Uterus (tissue), 4 donors: Measurements from ENCODE around the gene KCNG2. TPM values are rescaled to one million over a fixed set of nuclear protein-coding genes. Genes with fewer than 3 reads are reported as not detected.

Experiments
- DNase-seq, 2 donors: peaks; one replicate each; pipeline ENCODE4 v3.0.0-alpha.2; 2019 to 2020
- H3K27ac ChIP-seq, 2 donors: fragments of 200-600 bp; sonication (generic); 1 replicate in 1 of 2; 2 replicates in 1 of 2; pipeline ENCODE4 v1.5.1; 2016 to 2018
- H3K27me3 ChIP-seq, 2 donors: fragments of 200-600 bp; sonication (generic); one replicate each; pipeline ENCODE4 v1.5.1; 2018 to 2019; ENCODE audit warnings: control low read depth in 1 of 2
- H3K36me3 ChIP-seq, 2 donors: fragments of 200-600 bp; sonication (generic); one replicate each; pipeline ENCODE4 v1.5.1; 2019; ENCODE audit warnings: control low read depth in 1 of 2
- H3K4me1 ChIP-seq, 2 donors: fragments of 200-600 bp; sonication (generic); one replicate each; pipeline ENCODE4 v1.5.1; 2018 to 2019; ENCODE audit warnings: control low read depth in 1 of 2
- H3K4me3 ChIP-seq, 2 donors: fragments of 200-600 bp; sonication (generic); 1 replicate in 1 of 2; 2 replicates in 1 of 2; pipeline ENCODE4 v1.5.1; 2018 to 2019; ENCODE audit warnings: mild to moderate bottlenecking in 1 of 2
- H3K9me3 ChIP-seq, 2 donors: fragments of 200-600 bp; sonication (generic); one replicate each; pipeline ENCODE4 v1.5.1; 2019; ENCODE audit warnings: control low read depth in 1 of 2
- POLR2A ChIP-seq, 2 donors: fragments of 450-650 bp; IDR thresholded peaks; one replicate each; pipeline ENCODE4 v1.6.1; 2016; ENCODE audit warnings: antibody characterized with exemption in 2 of 2, mild to moderate bottlenecking in 1 of 2, moderate library complexity in 1 of 2
- intact Hi-C: fragments of 100-400 bp; cut with DNase I; formaldehyde crosslinking; loops from one replicate; pipeline ENCODE4 v1.15.1; 2023; ENCODE audit warnings: low total_unique reads
- total RNA-seq, 4 donors: library from RNA; depleted of rRNA in 3 of 4; stranded (reverse); fragments of >200 nt in 3 of 4; gene quantifications; one replicate each; pipeline versions ENCODE4 v1.1.0 to v1.2.4, GENCODE V29; 2014 to 2023
- TF ChIP-seq, protein P1 (sequence below), 4 experiments: fragments of 200-600 bp in 2 of 4; fragments of 450-650 bp in 2 of 4; sonication (generic) in 2 of 4; IDR thresholded peaks; one replicate each; pipeline ENCODE4 v1.5.1; 2016 to 2019; ENCODE audit warnings: antibody characterized with exemption in 4 of 4, mild to moderate bottlenecking in 2 of 4, moderate library complexity in 1 of 4
- donor health status: DM: yes; HTN: yes; CAD: no.

KCNG2 gene
- total RNA-seq, 4 donors from 2014 or later: 0.59 TPM; not detected in 3

DNA sequence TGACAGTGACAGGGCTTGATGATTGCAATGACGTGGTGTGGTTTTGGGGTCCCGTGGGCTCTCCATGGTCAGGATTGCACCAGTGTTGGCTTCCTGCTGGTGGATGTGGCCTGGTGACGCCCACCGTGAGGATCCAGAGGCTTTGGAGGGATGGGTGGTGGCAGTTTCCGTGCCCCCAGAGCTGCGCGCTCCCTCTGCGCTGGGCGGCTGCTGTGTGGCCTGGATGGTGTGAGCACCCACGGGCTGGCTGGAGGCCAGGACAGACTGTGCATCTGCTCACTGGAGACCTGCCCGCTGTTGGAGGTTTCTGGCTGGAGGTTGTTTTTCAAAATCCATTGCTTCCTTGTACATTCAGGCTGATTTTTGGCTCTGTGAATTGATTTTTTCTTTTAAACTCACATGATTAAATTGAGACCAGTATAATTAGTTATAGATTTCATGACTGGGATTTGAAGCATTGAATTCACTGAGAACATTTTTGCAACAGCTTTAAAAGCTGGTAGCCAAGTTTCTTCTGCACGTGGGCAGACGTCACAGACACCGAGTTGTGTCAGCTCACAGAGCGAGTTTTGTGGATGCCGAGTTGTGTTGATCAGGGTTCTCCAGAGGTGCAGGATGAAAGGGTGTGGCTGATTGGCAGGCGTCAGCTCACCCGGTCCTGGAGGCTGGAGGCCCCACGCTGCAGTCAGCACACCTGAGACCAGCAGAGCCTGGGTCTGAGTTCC is 72.7 kb downstream of the KCNG2 start:
- TF ChIP-seq POLR2A (IDR thresholded peaks at IDR 0.05): no peak
- TF ChIP-seq, protein P1, sequence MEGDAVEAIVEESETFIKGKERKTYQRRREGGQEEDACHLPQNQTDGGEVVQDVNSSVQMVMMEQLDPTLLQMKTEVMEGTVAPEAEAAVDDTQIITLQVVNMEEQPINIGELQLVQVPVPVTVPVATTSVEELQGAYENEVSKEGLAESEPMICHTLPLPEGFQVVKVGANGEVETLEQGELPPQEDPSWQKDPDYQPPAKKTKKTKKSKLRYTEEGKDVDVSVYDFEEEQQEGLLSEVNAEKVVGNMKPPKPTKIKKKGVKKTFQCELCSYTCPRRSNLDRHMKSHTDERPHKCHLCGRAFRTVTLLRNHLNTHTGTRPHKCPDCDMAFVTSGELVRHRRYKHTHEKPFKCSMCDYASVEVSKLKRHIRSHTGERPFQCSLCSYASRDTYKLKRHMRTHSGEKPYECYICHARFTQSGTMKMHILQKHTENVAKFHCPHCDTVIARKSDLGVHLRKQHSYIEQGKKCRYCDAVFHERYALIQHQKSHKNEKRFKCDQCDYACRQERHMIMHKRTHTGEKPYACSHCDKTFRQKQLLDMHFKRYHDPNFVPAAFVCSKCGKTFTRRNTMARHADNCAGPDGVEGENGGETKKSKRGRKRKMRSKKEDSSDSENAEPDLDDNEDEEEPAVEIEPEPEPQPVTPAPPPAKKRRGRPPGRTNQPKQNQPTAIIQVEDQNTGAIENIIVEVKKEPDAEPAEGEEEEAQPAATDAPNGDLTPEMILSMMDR (IDR thresholded peaks at IDR 0.05): no peak
- Histone ChIP-seq H3K27ac (no peak overlapping the region), H3K9me3 (no peaks in the 10 kb centered on the region), H3K4me1 (no peaks in the 10 kb centered on the region), H3K27me3 (no peaks in the 10 kb centered on the region), H3K36me3 (no peaks in the 10 kb centered on the region), H3K4me3 (no peak overlapping the region)
- intact Hi-C loops: no loop called here
- DNase-seq: no peak

DNA sequence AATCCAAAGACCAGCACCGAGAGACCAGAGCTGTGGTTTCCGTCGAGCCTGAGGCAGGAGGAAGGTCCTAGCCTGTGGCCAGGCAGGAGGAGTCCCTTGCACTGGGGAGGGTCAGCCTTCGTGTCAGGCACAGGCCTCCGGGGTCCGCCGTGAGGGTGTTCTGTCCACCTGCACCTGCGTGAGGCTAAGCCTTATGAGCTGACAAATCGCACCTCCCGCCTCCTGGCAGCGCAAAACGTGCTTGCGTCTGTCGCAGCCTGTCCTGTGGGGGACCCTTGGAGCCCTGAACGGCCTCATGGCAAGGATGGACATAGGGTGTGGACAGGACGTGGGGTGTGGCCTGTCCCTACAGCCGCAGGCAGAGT is 73.3 kb downstream of the KCNG2 start:
- no peak for TF ChIP-seq POLR2A (IDR thresholded peaks at IDR 0.05)
- TF ChIP-seq, protein P1 (IDR thresholded peaks at IDR 0.05): no peak
- no peak for DNase-seq
- intact Hi-C loops: no loop called here

DNA sequence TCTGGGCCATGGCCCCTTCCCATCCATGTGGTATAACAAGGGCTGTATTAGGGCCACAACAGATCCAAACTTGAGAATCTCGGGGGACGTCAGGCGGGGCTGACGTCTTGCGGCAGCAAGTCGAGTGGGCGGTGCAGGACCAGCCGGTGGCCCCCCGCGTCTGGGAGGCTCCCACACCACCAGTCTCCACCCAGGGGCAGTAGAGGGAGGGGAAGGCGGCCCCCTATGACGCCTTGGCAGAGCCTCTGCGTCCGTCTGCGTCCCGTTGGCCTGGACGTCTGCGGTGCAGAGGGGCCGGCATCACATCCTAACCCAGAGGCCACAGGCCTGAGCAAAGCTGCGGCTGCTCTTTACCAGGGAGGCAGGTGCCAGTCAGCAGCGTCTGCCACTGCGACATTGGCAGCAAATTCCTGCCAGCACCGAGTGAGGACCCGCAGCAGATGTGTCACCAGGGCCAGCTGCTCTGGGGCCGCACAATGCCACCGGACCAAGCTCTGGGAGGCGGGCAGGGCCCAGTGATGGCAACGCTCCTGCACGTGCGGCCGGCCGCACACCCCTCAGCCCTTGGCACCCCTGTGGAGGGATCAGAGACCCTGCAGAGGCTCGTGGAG is 73.8 kb downstream of the KCNG2 start:
- TF ChIP-seq, protein P1 (IDR thresholded peaks at IDR 0.05): no peak
- TF ChIP-seq POLR2A (IDR thresholded peaks at IDR 0.05): no peak
- Histone ChIP-seq H3K36me3 (no peaks in the 10 kb centered on the region), H3K9me3 (no peaks in the 10 kb centered on the region), H3K27me3 (no peaks in the 10 kb centered on the region), H3K4me1 (no peaks in the 10 kb centered on the region), H3K27ac (no peak overlapping the region), H3K4me3 (no peak overlapping the region)
- no peak for DNase-seq
- intact Hi-C loops: no loop called here

More for the DNA sequence above, 73.3 kb downstream of the KCNG2 start:
- Histone ChIP-seq H3K4me1 (no peaks in the 10 kb centered on the region), H3K36me3 (no peaks in the 10 kb centered on the region), H3K9me3 (no peaks in the 10 kb centered on the region), H3K27me3 (no peaks in the 10 kb centered on the region), H3K4me3 (no peak overlapping the region), H3K27ac (no peak overlapping the region)

DNA sequence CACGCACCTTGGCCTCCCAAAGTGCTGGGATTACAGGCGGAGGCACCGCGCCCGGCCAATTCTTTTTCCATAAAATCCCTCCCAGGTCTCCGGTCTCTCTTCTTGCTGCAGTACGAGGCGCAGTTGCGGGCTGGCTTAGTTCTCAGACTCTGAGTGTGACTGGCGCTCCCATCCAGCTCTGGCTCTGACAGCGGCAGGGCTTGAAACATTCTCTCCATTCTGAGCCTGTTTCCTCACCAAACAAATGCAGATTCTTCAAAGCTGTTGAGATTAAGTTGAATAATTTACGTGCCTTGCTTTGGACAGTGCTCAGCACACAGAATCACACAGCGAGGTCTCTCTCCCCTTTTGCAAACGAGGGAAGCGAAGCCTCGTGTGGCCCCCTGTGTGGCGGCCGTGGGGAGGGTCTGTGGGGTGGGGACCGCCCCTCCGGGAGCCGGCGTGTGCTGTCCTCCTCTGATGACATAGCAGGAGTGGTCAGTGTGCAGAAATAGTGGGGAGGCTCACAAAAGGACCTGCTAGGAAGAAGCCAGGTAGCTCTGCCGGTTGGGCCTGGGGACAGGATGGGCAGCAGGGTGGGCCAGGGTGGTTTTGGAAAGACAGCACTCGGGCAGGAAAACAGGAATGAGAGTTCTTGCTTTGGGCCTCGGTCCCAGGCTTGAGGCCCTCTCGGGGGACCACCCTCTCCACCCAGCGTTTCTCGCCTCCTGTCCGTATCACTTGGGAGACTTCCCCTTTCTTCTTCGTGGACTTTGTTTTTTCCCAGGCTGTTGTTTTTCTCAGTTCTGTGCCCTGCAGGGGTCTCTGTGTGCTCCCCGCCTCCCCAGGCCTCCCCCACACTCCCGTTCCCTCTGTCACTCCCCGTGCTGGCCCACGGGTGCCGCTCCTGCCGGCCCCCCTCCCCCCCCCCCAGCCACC is 75.0 kb downstream of the KCNG2 start:
- no peaks in the 10 kb centered on the region for H3K27me3 ChIP-seq
- no peak overlapping the region for H3K4me3 ChIP-seq
- H3K4me1 ChIP-seq: no peaks in the 10 kb centered on the region
- intact Hi-C loops: no loop called here
- H3K36me3 ChIP-seq: no peaks in the 10 kb centered on the region
- no peak overlapping the region for H3K27ac ChIP-seq
- H3K9me3 ChIP-seq: no peaks in the 10 kb centered on the region
- TF ChIP-seq, protein P1 (IDR thresholded peaks at IDR 0.05): no peak
- TF ChIP-seq POLR2A (IDR thresholded peaks at IDR 0.05): no peak
- no peak for DNase-seq
